Stimulated activated naive CD8-positive, alpha-beta T cell treated with anti-CD3 and anti-CD28 coated beads, Interleukin-15, Interleukin-2, amounts not matched to agents 100 ng/mL and 50 ng/mL, for 24 hours (primary cell): ENCODE results near the gene FAM219A.

Experiments
- H3K27ac Mint-ChIP-seq: one replicate; pipeline ENCODE4 v1.8.0; 2021; ENCODE audit warnings: mild to moderate bottlenecking, mixed read lengths
- H3K27me3 Mint-ChIP-seq: one replicate; pipeline ENCODE4 v1.8.0; 2021; ENCODE audit warnings: mixed read lengths
- H3K36me3 Mint-ChIP-seq: one replicate; pipeline ENCODE4 v1.8.0; 2021; ENCODE audit warnings: low read depth, mixed read lengths
- H3K4me1 Mint-ChIP-seq: one replicate; pipeline ENCODE4 v1.8.0; 2021; ENCODE audit warnings: low read depth, mixed read lengths
- H3K4me3 Mint-ChIP-seq: one replicate; pipeline ENCODE4 v1.8.0; 2021; ENCODE audit warnings: mild to moderate bottlenecking, mixed read lengths
- H3K9me3 Mint-ChIP-seq: one replicate; pipeline ENCODE4 v1.8.0; 2021; ENCODE audit warnings: mixed read lengths

FAM219A gene

DNA sequence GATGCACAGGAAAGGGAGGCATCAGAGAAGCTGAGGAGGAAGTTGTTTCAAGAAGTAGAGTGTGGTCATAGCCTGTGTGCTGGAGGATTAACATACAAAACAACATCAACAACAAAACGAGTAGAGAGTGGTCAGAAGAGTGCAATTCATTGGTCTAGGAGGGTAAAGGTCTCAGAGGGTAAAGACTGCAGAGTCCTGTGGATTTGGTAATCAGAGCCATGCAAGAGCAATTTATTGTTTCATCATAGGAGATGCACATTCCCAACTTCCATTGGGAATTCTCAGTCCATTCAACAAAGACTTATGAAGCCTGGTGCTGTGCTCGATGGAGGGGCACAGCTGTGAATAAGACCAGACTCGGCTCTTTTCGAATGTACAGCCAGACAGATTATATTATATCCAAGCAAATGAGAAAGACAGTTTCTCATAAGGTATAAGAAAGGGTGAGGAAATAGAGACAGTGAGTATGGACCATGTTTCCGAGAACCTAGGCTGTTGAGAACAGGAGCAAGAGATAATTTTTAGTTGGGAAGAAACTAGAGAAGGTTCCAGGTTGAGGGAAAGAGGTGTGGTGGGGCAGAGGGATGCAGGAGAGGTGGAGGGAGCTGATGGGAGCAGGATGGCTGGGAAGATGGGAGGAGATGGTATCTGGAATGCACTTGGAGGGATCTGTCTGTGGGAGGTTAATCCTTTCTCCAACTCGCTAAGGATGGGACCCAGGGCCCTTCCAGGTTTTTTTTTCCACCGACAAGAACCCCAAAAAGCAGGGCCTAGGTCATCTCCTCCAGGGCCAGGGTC lies 73.8 kb downstream of the FAM219A start:
- H3K27me3 Mint-ChIP-seq, result no peaks in the 10 kb centered on the region
- no peaks in the 10 kb centered on the region for H3K36me3 Mint-ChIP-seq
- peaks cover 20% of the 10 kb centered on the region for H3K4me1 Mint-ChIP-seq
- H3K27ac Mint-ChIP-seq, result no peak overlapping the region
- H3K9me3 Mint-ChIP-seq, result no peaks in the 10 kb centered on the region
- no peak overlapping the region for H3K4me3 Mint-ChIP-seq

DNA sequence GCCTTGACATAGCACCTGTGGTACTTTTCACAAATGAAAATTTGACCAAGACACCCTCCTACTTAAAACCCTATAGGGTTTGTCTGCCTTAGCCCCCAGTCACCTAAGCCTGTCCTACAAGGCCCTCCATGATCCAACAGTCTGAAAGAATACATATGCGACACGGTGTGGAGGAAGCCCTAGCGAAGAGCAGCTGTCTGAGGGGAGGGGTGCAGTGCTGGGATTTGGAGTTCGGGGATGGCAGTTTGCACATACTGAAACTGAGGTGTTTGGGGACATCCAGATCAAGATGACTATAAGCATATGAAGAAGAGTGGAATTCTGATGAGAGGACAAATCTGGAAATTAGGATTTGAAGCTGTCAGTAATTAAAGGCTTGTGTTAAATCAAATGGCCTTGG lies 74.5 kb downstream of the FAM219A start:
- no peak overlapping the region for H3K4me3 Mint-ChIP-seq
- no peaks in the 10 kb centered on the region for H3K9me3 Mint-ChIP-seq
- H3K27ac Mint-ChIP-seq, result no peak overlapping the region

DNA sequence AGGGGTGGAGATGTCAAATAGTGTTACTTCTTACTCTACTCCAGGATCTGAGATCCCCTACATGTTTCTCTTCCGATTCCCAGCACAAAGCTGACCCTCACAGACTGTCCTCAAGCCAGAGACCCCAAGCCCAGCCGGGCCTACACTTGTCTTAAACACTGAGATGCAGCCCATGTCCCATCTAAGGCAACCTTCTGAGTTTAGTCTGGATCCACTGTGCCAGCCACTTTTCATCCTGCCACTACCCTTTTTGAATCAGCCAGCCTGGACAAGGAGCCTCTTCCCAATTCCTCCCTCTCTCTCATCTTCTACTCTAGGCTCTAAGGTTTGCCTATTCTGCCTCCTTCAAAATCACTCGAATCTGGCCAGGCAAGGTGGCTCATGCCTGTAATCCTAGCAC lies 75.5 kb downstream of the FAM219A start:
- H3K27me3 Mint-ChIP-seq, result no peaks in the 10 kb centered on the region
- H3K36me3 Mint-ChIP-seq, result no peaks in the 10 kb centered on the region
- H3K27ac Mint-ChIP-seq, result no peak overlapping the region
- H3K9me3 Mint-ChIP-seq, result no peaks in the 10 kb centered on the region
- peaks cover 25% of the 10 kb centered on the region for H3K4me1 Mint-ChIP-seq
- no peak overlapping the region for H3K4me3 Mint-ChIP-seq

More for the DNA sequence above, 74.5 kb downstream of the FAM219A start:
- peaks cover 25% of the 10 kb centered on the region for H3K4me1 Mint-ChIP-seq
- no peaks in the 10 kb centered on the region for H3K36me3 Mint-ChIP-seq
- H3K27me3 Mint-ChIP-seq, result no peaks in the 10 kb centered on the region

DNA sequence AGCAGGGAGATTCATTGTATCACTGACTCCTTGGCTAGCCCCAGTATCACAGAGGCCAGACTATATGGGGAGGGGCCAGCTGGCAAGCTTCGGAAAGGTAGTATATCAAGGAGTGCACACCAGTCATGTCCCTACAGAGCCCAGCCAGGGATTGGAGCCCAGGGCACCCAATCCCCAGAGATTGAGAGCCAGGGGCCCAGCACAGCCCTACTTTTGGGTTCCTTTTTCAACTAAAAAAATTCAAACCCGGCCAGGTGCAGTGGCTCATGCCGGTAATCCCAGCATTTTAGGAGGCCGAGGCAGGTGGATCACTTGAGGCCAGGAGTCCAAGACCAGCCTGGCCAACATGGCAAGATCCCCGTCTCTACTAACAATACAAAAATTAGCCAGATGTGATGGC lies 76.3 kb downstream of the FAM219A start:
- Mint-ChIP-seq H3K27me3 (no peaks in the 10 kb centered on the region), H3K9me3 (no peaks in the 10 kb centered on the region), H3K27ac (no peak overlapping the region), H3K4me3 (no peak overlapping the region), H3K36me3 (no peaks in the 10 kb centered on the region), H3K4me1 (peaks cover 29% of the 10 kb centered on the region)

DNA sequence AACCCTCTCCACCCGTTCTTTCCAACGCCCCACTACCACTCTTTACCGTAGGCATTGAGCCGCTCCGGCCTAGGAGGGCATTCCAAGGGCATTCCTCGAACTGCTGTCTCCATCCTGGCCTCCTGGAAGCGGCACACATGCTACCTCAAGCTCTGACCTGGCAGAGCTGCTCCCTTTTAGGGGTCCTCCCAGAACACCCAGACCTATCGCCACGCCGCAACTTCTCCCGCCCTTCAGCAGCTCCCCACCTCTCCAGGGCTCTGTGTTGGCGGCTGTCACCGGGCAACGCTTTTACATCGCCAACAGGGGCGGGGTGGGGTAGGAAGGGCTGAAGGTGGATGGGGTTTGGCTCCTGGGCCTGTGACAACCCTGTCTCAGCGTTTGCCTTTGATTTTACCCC lies 77.0 kb downstream of the FAM219A start:
- Mint-ChIP-seq H3K4me1 (peaks cover 32% of the 10 kb centered on the region), H3K27me3 (no peaks in the 10 kb centered on the region), H3K27ac (no peak overlapping the region), H3K36me3 (no peaks in the 10 kb centered on the region), H3K9me3 (no peaks in the 10 kb centered on the region), H3K4me3 (peak overlapping the region; percentile 62)

DNA sequence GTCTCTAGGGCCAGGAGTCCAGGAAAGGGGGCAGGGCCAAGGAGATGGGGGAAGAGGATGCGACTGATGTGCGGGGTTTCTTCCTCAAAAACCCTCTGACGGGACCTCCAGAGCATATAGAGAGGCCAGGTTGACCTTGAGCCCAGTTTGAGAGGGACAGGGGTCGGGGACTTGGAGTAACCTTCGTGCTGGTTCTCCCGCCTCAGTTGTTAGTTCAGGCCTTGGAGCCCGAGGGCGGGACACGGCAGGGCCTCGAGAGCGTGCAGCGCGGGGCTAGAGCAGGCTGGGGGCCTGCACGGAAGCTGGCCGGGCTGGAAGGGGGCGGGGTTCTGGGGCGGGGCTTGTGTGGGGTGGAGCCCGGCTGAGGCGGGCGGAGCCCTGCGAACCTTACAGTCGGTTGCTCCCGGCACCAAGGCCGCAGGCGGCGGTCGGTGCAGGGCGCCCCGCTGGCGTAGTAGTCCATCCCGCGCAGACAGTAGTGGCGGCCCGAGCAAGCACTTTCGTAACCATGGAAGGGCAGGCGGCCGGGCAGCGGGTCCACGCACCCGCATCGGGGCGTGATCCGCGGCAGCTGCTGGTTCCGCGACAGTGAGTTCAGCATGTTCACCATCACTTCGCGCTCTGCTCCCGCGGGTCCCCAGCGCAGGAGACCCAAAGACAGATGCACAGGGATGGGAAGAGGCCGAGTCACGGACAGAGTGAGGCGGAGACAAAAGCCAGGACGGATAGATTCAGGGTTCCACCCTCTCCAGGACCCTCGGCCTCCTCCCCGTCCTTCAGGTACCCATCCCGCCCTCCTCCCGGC lies 77.7 kb downstream of the FAM219A start:
- no peaks in the 10 kb centered on the region for H3K9me3 Mint-ChIP-seq
- no peak overlapping the region for H3K27ac Mint-ChIP-seq

DNA sequence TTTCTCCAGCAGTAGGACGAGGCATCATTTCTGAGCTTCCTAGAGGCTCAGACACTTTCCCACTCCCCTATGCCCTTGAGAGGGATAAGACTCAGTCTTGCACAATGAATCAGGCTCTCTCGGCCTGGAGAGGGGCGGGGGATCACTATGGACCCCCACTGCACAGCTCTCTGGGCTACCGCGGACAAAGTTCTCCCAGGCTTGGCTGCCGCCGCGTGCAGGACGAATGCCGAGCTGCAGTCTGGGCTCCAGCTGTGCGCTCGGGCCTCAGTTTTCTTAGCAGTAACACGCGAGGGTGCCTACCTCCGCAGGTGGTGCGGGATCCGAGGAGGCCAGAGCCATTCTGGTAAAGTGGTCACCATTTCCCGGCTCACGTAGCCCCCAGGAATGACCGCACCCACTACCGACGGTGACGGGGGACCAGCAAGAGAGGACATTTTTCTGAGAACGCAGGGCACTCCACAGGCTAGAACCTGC lies 78.3 kb downstream of the FAM219A start:
- Mint-ChIP-seq H3K9me3 (no peaks in the 10 kb centered on the region), H3K27ac (no peak overlapping the region), H3K4me1 (peaks cover 43% of the 10 kb centered on the region), H3K36me3 (no peaks in the 10 kb centered on the region), H3K27me3 (no peaks in the 10 kb centered on the region), H3K4me3 (peak overlapping the region; percentile 80)

More for the DNA sequence above, 77.7 kb downstream of the FAM219A start:
- Mint-ChIP-seq H3K27me3 (no peaks in the 10 kb centered on the region), H3K4me3 (peak overlapping the region; percentile 80), H3K4me1 (peaks cover 38% of the 10 kb centered on the region), H3K36me3 (no peaks in the 10 kb centered on the region)

DNA sequence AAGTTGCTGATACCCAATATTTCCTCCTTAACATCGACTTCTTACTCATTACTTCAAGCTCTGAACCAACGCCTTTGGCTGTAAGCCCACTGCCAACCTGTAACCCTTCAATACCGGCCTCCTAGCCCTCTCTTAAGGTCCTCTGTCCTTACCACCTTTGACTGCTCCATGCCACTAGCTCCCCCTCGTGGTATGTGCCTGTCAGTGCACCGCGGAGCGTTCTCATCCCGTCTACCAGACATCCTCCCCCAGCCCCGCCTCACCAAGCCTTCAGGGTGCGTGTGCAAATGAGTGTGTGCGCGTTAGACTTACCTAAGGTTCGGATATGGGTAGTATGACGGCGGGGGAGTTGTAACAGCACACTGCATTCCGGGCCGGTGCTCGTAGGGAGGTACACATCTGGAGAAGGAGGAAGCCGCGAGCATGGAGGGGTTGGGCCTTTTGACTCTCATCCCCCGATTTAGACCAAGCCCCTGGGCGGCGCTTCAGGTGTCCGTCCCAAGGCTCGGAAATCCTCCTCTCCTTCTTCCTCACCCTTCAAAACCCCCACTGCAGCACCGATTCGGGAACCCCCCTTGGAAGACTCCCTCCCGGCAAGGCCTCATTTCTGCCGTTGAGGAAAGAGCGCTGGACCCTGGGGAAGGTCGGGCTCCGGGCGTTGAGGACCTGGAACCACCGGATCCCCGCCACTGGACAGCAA lies 78.9 kb downstream of the FAM219A start:
- Mint-ChIP-seq H3K4me3 (peak overlapping the region; percentile 80), H3K4me1 (peaks cover 43% of the 10 kb centered on the region), H3K36me3 (no peaks in the 10 kb centered on the region), H3K27me3 (no peaks in the 10 kb centered on the region), H3K9me3 (no peaks in the 10 kb centered on the region), H3K27ac (peak overlapping the region; percentile 1)

DNA sequence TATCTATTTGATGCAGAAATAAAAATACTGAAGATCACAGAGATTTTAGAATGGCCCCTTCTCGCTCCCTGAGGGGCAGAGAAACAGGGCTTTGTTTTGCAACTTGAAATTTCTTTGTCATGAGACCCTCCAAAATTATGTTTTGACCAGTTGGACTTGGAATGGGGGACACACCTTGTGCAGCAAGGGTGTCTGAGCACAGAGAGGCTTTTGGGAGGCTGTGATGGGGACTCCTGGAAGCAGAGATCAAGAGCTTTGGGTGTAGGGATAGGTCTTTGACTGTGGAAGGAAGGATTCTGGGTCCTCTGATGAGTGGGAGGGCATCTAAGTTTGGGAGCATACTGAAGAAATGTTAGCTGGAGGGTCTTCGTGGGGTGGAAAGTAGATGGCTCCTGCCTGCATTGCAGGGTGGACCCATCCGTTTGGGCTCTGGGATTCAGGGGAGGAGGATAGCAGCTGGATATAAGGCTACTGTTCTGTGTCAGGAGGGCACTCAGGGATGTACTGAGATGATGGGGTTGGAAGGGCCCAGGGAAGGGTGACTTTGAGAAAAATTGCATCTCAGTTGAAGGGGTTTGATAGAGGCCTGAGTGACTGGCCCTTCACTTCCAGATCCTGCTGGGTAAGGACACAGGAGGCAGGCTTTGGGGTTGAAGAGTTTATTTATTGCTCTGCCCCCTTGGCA lies 79.9 kb downstream of the FAM219A start:
- no peak overlapping the region for H3K27ac Mint-ChIP-seq
- peaks cover 43% of the 10 kb centered on the region for H3K4me1 Mint-ChIP-seq
- H3K9me3 Mint-ChIP-seq, result no peaks in the 10 kb centered on the region

DNA sequence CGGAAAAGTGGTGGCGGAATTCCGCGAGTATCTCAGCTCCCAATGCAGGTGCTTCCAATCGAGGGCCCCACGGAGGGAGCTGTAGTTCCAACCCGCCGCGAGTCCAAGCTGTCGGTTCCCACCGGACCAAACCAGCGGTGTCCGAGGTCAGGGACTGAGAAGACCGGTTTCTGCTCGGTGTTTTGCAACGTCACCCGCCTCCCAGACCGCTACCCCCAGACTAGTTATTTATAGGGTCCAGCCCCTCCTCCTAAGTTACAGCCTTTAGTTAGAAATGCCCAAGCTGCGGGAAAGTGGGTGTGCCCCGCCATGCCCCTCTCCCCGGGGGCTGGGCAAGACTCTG lies 81.0 kb downstream of the FAM219A start:
- Mint-ChIP-seq H3K4me3 (peak overlapping the region; percentile 83), H3K4me1 (peaks cover 43% of the 10 kb centered on the region), H3K9me3 (no peaks in the 10 kb centered on the region), H3K36me3 (no peaks in the 10 kb centered on the region), H3K27ac (no peak overlapping the region), H3K27me3 (no peaks in the 10 kb centered on the region)

More for the DNA sequence above, 79.9 kb downstream of the FAM219A start:
- Mint-ChIP-seq H3K36me3 (no peaks in the 10 kb centered on the region), H3K27me3 (no peaks in the 10 kb centered on the region), H3K4me3 (no peak overlapping the region)

DNA sequence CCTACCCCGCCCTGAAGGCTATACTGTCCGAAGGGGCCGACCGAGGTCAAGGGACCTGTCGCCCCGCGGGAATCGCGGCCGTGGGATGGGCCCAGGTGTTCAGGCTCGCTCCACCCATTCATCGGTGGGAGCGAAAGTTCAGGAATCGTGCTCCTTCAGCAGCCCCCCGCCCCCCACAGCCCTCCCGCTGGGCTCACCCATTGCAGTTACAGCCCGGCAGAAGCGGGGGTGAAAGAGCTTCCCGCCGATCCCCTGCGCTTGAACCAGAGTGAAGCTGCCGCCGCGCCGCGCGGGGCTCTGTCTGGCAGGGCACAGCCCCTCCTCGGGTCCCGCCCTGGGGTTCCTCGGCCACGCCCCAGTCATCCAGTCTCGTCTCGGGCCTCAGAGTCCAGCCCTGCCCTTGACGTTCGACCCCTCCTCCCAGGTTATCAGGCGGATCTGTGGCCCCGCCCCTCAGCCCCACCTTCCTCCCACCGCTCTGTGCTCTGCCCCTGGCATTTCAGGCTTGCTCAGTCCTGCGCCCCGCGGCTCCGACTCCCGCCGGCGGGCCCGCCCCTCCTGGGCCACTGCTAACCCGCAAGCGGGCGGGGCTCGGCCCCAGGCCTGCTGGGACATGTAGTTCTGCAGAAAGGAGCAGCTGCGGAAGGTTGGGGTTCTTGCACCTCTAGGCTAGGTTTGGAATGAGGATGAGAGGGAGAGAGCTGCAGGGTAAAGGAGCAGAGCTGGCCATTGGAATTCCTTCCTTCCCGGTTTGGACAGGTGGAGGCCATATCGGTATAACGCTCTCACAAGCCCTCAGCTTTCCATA lies 81.6 kb downstream of the FAM219A start, which contains the start of gene MYORG:
Gene MYORG, minus strand, starts transcription at position 303 of the 808 bp plus-strand sequence. CDS start 3,955 bp downstream, outside the sequence.
- Mint-ChIP-seq H3K9me3 (no peaks in the 10 kb centered on the region), H3K4me3 (peak within 1 kb of the TSS; percentile 83), H3K27me3 (no peaks in the 10 kb centered on the region), H3K4me1 (peaks cover 43% of the 10 kb centered on the region), H3K36me3 (no peaks in the 10 kb centered on the region), H3K27ac (peak within 1 kb of the TSS; percentile 27)

DNA sequence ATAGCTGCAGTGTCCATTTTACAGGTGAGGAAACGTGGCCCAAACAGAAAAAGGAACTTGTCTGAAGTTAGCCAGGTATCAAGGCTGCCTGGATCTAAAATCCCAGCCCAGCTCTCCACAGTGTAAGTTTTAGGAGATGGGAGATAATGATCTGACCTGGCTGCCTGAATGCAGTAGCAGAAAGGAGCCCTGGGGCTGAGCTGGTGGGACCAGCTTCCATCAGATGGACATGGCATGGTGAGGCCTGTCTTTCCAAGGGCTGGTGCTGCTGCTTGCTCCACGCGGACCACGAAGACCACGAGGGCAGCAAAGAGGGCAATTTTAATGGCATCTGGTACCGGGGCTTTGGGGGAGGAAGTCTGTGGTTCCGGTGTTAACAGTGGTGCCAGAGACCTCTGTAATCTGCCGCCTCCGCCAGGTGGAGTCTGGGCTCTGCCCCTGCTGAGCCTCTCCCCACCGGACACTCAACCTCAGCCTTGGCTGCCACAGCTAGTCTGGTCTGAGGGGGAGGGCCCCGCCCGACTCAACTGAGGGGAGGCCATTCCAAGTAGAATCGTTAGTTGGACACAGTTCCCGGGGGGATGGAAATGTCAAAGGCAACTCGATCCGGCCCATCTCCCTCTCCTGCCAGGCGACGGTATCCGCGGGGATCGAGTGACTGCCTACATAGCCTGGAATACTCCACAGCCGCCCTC lies 82.3 kb downstream of the FAM219A start:
- Mint-ChIP-seq H3K27me3 (no peaks in the 10 kb centered on the region), H3K9me3 (no peaks in the 10 kb centered on the region), H3K4me3 (peak overlapping the region; percentile 83), H3K27ac (peak overlapping the region; percentile 27), H3K36me3 (no peaks in the 10 kb centered on the region), H3K4me1 (peaks cover 36% of the 10 kb centered on the region)

DNA sequence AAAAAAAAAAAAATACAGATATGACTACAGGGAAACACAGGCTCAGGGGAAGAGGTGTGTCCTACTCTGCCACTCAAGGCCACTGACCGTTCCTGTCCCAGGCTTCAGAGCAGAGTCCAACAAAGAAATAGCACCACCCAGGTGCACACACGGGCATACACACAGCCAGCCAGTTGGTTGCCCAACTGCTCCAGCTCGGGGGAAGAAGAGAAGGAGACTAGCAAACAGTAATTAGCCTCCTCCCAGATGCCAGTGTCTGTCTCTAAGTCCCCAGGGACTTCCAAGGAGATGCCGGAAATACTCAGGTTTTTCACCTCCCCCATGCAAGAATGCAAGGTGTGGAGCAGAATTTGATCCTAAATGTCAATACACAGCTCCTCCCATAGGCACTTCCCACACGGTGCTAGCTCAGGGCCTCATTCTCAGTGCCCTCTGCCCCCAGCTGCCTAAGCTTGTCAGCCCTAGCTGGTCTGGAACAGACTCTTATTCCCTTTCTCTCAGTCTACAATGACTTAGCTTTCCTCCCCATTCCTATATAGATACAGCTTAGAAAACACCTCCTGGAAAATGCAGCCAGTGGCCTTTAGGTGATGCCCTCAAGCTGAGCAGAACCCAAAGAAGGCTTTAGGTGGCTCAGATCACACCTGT lies 83.3 kb downstream of the FAM219A start:
- no peaks in the 10 kb centered on the region for H3K36me3 Mint-ChIP-seq
- H3K9me3 Mint-ChIP-seq, result no peaks in the 10 kb centered on the region
- no peaks in the 10 kb centered on the region for H3K27me3 Mint-ChIP-seq
- peak overlapping the region; percentile 83 for H3K4me3 Mint-ChIP-seq
- H3K27ac Mint-ChIP-seq, result no peak overlapping the region
- H3K4me1 Mint-ChIP-seq, result peaks cover 33% of the 10 kb centered on the region
